Esophagus muscularis mucosa (tissue), 4 donors: ENCODE measurements around the gene C1orf87. TPM values are rescaled to one million over a fixed set of nuclear protein-coding genes. Genes with fewer than 3 reads are reported as not detected.

Source experiments
- DNase-seq: peaks from one replicate; pipeline ENCODE4 v3.0.0-alpha.2; 2017; ENCODE audit errors: extremely low spot score
- H3K27ac ChIP-seq, 4 donors: fragments of 200-600 bp; sonication (generic); replicated peaks in 1 of 4; 1 replicate in 3 of 4; 2 replicates in 1 of 4; pipeline ENCODE4 v1.5.1; 2016 to 2019; ENCODE audit warnings: mild to moderate bottlenecking in 1 of 4
- H3K27me3 ChIP-seq, 4 donors: fragments of 200-600 bp; sonication (generic); one replicate each; pipeline versions ENCODE4 v1.5.1 to v1.6.0; 2016 to 2019
- H3K36me3 ChIP-seq, 4 donors: fragments of 200-600 bp; sonication (generic); one replicate each; pipeline ENCODE4 v1.5.1; 2016 to 2019
- H3K4me1 ChIP-seq, 4 donors: fragments of 200-600 bp; sonication (generic); one replicate each; pipeline ENCODE4 v1.5.1; 2016 to 2019
- H3K4me3 ChIP-seq, 4 donors: fragments of 200-600 bp; sonication (generic); 1 replicate in 2 of 4; 2 replicates in 2 of 4; pipeline ENCODE4 v1.5.1; 2016 to 2019; ENCODE audit warnings: mild to moderate bottlenecking in 4 of 4, moderate library complexity in 1 of 4
- H3K9me3 ChIP-seq, 4 donors: fragments of 200-600 bp; sonication (generic); 1 replicate in 3 of 4; 2 replicates in 1 of 4; pipeline ENCODE4 v1.5.1; 2016 to 2019
- EP300 ChIP-seq: sonication (generic); formaldehyde crosslinking; IDR thresholded peaks from one replicate; pipeline ENCODE4 v1.6.1; 2017; ENCODE audit warnings: antibody characterized with exemption
- POLR2A ChIP-seq: fragments of 450-650 bp; IDR thresholded peaks from one replicate; pipeline ENCODE4 v1.6.1; 2017; ENCODE audit warnings: antibody characterized with exemption, moderate library complexity, mild to moderate bottlenecking, low read depth
- POLR2AphosphoS5 ChIP-seq, 2 donors: sonication (generic); formaldehyde crosslinking; IDR thresholded peaks; one replicate each; pipeline ENCODE4 v1.6.1; 2017; ENCODE audit warnings: antibody characterized with exemption in 2 of 2
- WGBS: methylation state at CpG from one replicate; pipeline ENCODE4 v1.1.5; 2018; 5-methylcytosine and 5-hydroxymethylcytosine counted together
- intact Hi-C: fragments of 100-400 bp; cut with DNase I; formaldehyde crosslinking; loops from one replicate; pipeline ENCODE4 v1.15.1; 2023
- total RNA-seq, 4 donors: library from RNA; depleted of rRNA; stranded (reverse); fragments of >200 nt; gene quantifications; one replicate each; pipeline versions ENCODE4 v1.1.0 to v1.2.1, GENCODE V29; 2016
- TF ChIP-seq, protein P1 (sequence below), 3 experiments: fragments of 200-600 bp in 2 of 3; fragments of 450-650 bp in 1 of 3; sonication (generic) in 2 of 3; IDR thresholded peaks; one replicate each; pipeline ENCODE4 v1.5.1; 2017 to 2019; ENCODE audit warnings: antibody characterized with exemption in 3 of 3, mild to moderate bottlenecking in 2 of 3, moderate library complexity in 1 of 3

Gene C1orf87
- total RNA-seq, 4 donors from 2014 or later: not detected

GRCh38 chr1:60051191-60051590, 22.4 kb downstream of the C1orf87 start:
- TF ChIP-seq, protein P1, sequence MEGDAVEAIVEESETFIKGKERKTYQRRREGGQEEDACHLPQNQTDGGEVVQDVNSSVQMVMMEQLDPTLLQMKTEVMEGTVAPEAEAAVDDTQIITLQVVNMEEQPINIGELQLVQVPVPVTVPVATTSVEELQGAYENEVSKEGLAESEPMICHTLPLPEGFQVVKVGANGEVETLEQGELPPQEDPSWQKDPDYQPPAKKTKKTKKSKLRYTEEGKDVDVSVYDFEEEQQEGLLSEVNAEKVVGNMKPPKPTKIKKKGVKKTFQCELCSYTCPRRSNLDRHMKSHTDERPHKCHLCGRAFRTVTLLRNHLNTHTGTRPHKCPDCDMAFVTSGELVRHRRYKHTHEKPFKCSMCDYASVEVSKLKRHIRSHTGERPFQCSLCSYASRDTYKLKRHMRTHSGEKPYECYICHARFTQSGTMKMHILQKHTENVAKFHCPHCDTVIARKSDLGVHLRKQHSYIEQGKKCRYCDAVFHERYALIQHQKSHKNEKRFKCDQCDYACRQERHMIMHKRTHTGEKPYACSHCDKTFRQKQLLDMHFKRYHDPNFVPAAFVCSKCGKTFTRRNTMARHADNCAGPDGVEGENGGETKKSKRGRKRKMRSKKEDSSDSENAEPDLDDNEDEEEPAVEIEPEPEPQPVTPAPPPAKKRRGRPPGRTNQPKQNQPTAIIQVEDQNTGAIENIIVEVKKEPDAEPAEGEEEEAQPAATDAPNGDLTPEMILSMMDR (IDR thresholded peaks at IDR 0.05): no peak
- no peak for TF ChIP-seq POLR2A
- no peak for TF ChIP-seq POLR2AphosphoS5 (IDR thresholded peaks at IDR 0.05)
- no peak for TF ChIP-seq EP300
- no peak overlapping the region for H3K4me3 ChIP-seq
- H3K36me3 ChIP-seq: no peaks in the 10 kb centered on the region
- no peaks in the 10 kb centered on the region for H3K4me1 ChIP-seq
- WGBS: 100% methylated on average over 1 of the region's 1 CpG
- H3K9me3 ChIP-seq: peaks cover 0 to 6% (median 3%) of the 10 kb centered on the region in 4 donors
- no peaks in the 10 kb centered on the region for H3K27me3 ChIP-seq
- H3K27ac ChIP-seq: no peak overlapping the region
- intact Hi-C loops: no loop called here
- no peak for DNase-seq

DNA sequence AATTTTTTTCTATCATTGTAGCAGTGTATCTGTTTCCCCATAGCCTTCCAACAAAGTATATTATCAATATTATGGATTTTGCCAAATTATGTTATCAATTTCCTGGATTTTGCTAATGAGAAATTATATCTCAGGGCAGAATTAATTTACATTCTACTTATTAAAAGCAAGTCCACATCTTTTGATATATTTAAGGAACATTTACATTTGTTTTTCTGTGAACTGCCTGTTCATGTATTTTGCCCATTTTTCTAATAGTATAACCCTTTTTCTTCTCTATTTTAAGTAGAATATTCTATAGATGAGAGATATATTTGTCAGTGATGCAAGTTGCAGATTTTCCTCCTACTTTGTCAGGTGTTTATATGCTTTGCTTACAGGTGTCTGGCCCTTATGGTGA, 24.4 kb downstream of the C1orf87 start:
- intact Hi-C loops: no loop called here
- no peaks in the 10 kb centered on the region for H3K4me1 ChIP-seq

DNA sequence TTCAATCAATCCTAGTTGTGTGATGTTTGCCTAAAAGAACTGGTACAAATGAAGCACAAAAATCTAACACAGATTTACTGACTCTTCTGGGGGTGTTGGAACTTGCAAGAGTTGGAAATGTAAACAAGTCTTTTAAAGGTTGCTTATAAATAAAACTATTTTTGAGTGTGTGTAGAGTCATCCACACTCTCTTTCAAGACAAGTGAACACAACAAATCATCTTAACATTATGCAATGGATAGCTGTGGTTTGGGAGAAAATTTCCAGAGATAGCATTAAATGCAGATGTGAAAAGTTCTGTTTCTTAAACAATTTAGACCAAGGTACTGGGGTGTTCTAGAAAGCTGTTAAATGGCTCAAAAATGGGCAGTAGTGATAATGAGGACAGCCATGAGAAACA, 28.7 kb downstream of the C1orf87 start:
- no peaks in the 10 kb centered on the region for H3K4me1 ChIP-seq
- TF ChIP-seq EP300: no peak
- TF ChIP-seq POLR2AphosphoS5 (IDR thresholded peaks at IDR 0.05): no peak
- TF ChIP-seq, protein P1 (IDR thresholded peaks at IDR 0.05): no peak
- TF ChIP-seq POLR2A: no peak
- intact Hi-C loops: no loop called here
- no peaks in the 10 kb centered on the region for H3K36me3 ChIP-seq
- H3K4me3 ChIP-seq: no peak overlapping the region
- H3K9me3 ChIP-seq: peaks cover 0 to 6% (median 3%) of the 10 kb centered on the region in 4 donors
- H3K27me3 ChIP-seq: no peaks in the 10 kb centered on the region
- no peak overlapping the region for H3K27ac ChIP-seq
- no peak for DNase-seq

More for the DNA sequence above, 24.4 kb downstream of the C1orf87 start:
- Histone ChIP-seq H3K36me3 (no peaks in the 10 kb centered on the region), H3K27ac (no peak overlapping the region), H3K4me3 (no peak overlapping the region), H3K9me3 (peaks cover 0 to 6% (median 3%) of the 10 kb centered on the region in 4 donors), H3K27me3 (no peaks in the 10 kb centered on the region)
- DNase-seq: no peak
- TF ChIP-seq POLR2AphosphoS5 (IDR thresholded peaks at IDR 0.05) (no peak), POLR2A (no peak), EP300 (no peak)
- TF ChIP-seq, protein P1 (IDR thresholded peaks at IDR 0.05): no peak

DNA sequence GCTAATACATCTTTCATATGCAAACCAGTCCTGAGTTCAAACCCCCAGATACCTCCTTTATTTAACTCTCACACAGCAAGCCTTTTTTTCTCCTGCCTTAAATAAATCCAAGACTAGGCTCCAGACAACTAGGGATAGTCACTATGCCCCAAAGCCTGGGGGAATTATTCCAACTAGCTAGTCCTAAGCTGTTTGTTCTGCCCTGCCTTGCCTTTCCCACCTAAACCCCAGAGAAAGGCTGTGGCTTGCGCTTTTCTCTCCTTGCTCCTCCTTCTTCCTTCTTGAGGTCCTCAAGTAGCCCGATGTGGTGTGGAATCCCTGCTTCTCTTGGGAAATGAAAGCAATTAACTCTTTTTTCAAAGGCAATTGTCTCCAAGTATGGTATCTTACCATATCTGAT, 31.8 kb downstream of the C1orf87 start:
- no peaks in the 10 kb centered on the region for H3K4me1 ChIP-seq
- no peak overlapping the region for H3K4me3 ChIP-seq
- DNase-seq: no peak
- WGBS: 79% methylated on average over 2 of the region's 2 CpGs
- intact Hi-C loops: no loop called here
- H3K9me3 ChIP-seq: no peaks in the 10 kb centered on the region
- no peak for TF ChIP-seq EP300
- TF ChIP-seq POLR2A: no peak
- TF ChIP-seq, protein P1 (IDR thresholded peaks at IDR 0.05): no peak
- TF ChIP-seq POLR2AphosphoS5 (IDR thresholded peaks at IDR 0.05): no peak
- no peaks in the 10 kb centered on the region for H3K36me3 ChIP-seq
- H3K27ac ChIP-seq: no peak overlapping the region
- no peaks in the 10 kb centered on the region for H3K27me3 ChIP-seq

DNA sequence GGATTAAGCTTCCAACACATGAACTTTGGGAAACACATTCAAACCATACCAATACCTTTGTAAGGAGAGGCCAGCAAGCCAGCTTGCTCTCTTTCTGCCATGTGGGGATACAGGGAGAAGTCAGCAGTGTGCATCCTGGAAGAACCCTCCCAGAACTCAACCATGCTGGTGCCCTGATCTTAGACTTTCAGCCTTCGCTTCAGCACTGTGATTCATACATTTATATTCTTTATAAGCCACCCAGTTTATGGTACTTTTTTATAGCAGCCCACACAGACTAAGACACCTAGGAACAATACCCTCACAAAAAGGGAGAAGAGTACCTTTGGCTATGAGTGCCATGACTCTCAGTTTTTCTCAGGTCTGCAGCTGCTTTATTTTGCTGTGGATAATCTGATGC, 35.9 kb downstream of the C1orf87 start:
- no peaks in the 10 kb centered on the region for H3K27me3 ChIP-seq
- intact Hi-C loops: no loop called here
- TF ChIP-seq, protein P1 (IDR thresholded peaks at IDR 0.05): no peak
- TF ChIP-seq POLR2AphosphoS5 (IDR thresholded peaks at IDR 0.05) (no peak), POLR2A (no peak)
- 100% methylated on average over 1 of the region's 1 CpG for WGBS
- DNase-seq: no peak
- no peaks in the 10 kb centered on the region for H3K4me1 ChIP-seq
- no peak overlapping the region for H3K27ac ChIP-seq
- H3K4me3 ChIP-seq: no peak overlapping the region
- H3K9me3 ChIP-seq: no peaks in the 10 kb centered on the region
- no peaks in the 10 kb centered on the region for H3K36me3 ChIP-seq
